Measurements from ENCODE around the gene YIPF2. TPM values are rescaled to one million over a fixed set of nuclear protein-coding genes. Genes with fewer than 3 reads are reported as not detected.

YIPF2 gene
- polyA plus RNA-seq, 1 experiment, result 138 TPM

GRCh38 chr19:10876459-10877240 lies 51.8 kb downstream of the YIPF2 start:
- POLR2A ChIA-PET, result no interaction called here
- no peak for TF ChIP-seq CTCF (IDR thresholded peaks at IDR 0.05; ENCODE audit: insufficient read depth, low read depth, low read length)
- CTCF ChIA-PET, result interaction anchor here (0.5 to 2.1 kb wide), 3 partner anchors 12 to 311 kb away, joined by 3 to 8 read pairs (median 4); partner anchors contain the start of genes DNM2 and KRI1
- H3K27me3 ChIP-seq (ENCODE audit: control insufficient read depth, insufficient read depth, low read length), result no peaks in the 10 kb centered on the region
- DNase-seq (ENCODE audit: low read depth), result no peak
- H3K36me3 ChIP-seq (ENCODE audit: control insufficient read depth, insufficient read depth, low read length), result no peaks in the 10 kb centered on the region
- no peak overlapping the region for H3K4me3 ChIP-seq (ENCODE audit: low read depth, low read length)

GRCh38 chr19:10874024-10874423 lies 54.4 kb downstream of the YIPF2 start:
- DNase-seq (ENCODE audit: low read depth), result no peak
- Histone ChIP-seq H3K36me3 (ENCODE audit: control insufficient read depth, insufficient read depth, low read length) (no peaks in the 10 kb centered on the region), H3K4me3 (ENCODE audit: low read depth, low read length) (no peak overlapping the region), H3K27me3 (ENCODE audit: control insufficient read depth, insufficient read depth, low read length) (no peaks in the 10 kb centered on the region)
- CTCF ChIA-PET, result interaction anchor here (0.6 to 4.2 kb wide), 6 partner anchors 10 to 201 kb away, joined by 3 to 37 read pairs (median 4); no protein-coding TSS in a partner anchor
- POLR2A ChIA-PET, result no interaction called here
- TF ChIP-seq CTCF (IDR thresholded peaks at IDR 0.05; ENCODE audit: insufficient read depth, low read depth, low read length), result no peak

GRCh38 chr19:10872546-10873107 lies 55.8 kb downstream of the YIPF2 start:
- TF ChIP-seq CTCF (IDR thresholded peaks at IDR 0.05; ENCODE audit: insufficient read depth, low read depth, low read length), result no peak
- CTCF ChIA-PET, result interaction anchor here (0.7 to 4.2 kb wide), 17 partner anchors 8 to 156 kb away, joined by 3 to 37 read pairs (median 4); partner anchors contain the start of gene TMED1
- DNase-seq (ENCODE audit: low read depth), result no peak
- POLR2A ChIA-PET, result no interaction called here
- Histone ChIP-seq H3K36me3 (ENCODE audit: control insufficient read depth, insufficient read depth, low read length) (no peaks in the 10 kb centered on the region), H3K27me3 (ENCODE audit: control insufficient read depth, insufficient read depth, low read length) (no peaks in the 10 kb centered on the region), H3K4me3 (ENCODE audit: low read depth, low read length) (peak overlapping the region; percentile 96)

Other genes with a start within 250 kb of the YIPF2 start
- gene QTRT1, start 227.2 kb downstream of the YIPF2 start, polyA plus RNA-seq (2011; rRNA removed), result 23.9 and 46.5 TPM in 2 replicates
- 43.5 and 64.2 TPM in 2 replicates for gene DNM2, start 210.6 kb downstream of the YIPF2 start, polyA plus RNA-seq (2011; rRNA removed)
- gene TMED1, start 92.4 kb downstream of the YIPF2 start, polyA plus RNA-seq (2011; rRNA removed), result 50.2 and 85.3 TPM in 2 replicates
- 0.20 and 0.26 TPM in 2 replicates for gene C19orf38, start 80.2 kb downstream of the YIPF2 start, polyA plus RNA-seq (2011; rRNA removed)
- 17.9 and 33.7 TPM in 2 replicates for gene CARM1, start 57.1 kb downstream of the YIPF2 start, polyA plus RNA-seq (2011; rRNA removed)
- gene TIMM29, start 172 bp upstream of the YIPF2 start, polyA plus RNA-seq (2011; rRNA removed), result 6.7 and 9.1 TPM in 2 replicates
- gene SMARCA4, start 32.4 kb upstream of the YIPF2 start, polyA plus RNA-seq (2011; rRNA removed), result 25.2 and 46.3 TPM in 2 replicates
- 20.2 and 60.0 TPM in 2 replicates for gene LDLR, start 160.8 kb upstream of the YIPF2 start, polyA plus RNA-seq (2011; rRNA removed)
- gene SPC24, start 227.1 kb upstream of the YIPF2 start, polyA plus RNA-seq (2011; rRNA removed), result 17.9 and 18.9 TPM in 2 replicates

Data from BJ (cell line).